Cerebellar cortex (tissue), 1 donor: ENCODE data around the gene NPAS2.

Source experiments
- DNase-seq: peaks from one replicate; pipeline ENCODE4 v3.0.0-alpha.2; 2015; ENCODE audit warnings: low spot score

NPAS2 gene

GRCh38 chr2:100853909-100854810 is 34.2 kb downstream of the NPAS2 start:
- DNase-seq: no peak

GRCh38 chr2:100855084-100855483 is 35.1 kb downstream of the NPAS2 start:
- DNase-seq: no peak

DNA sequence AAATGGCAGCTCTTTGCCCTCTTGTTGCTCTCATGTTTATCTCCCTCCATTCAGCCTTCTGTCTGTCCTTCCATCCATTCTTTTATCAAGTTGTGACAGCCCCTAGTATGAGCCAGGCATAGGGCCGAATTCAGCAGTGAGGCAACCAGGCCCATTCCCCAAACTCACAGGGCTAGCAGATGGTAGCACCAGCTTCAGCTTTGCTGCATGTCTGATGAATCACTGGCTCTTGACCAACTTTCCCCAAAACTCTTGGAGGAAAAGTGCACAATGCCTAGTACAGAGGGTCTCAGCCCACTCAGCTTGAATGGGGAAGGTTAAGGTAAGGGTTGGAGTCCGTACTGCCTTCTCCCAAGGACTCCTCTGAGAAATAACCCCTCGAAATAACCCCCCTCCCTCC is 35.7 kb downstream of the NPAS2 start:
- DNase-seq: no peak

GRCh38 chr2:100856732-100857131 is 36.8 kb downstream of the NPAS2 start:
- DNase-seq: no peak

- no peak for DNase-seq
Observed at GRCh38 chr2:100857341-100857740, 37.4 kb downstream of the NPAS2 start.

DNA sequence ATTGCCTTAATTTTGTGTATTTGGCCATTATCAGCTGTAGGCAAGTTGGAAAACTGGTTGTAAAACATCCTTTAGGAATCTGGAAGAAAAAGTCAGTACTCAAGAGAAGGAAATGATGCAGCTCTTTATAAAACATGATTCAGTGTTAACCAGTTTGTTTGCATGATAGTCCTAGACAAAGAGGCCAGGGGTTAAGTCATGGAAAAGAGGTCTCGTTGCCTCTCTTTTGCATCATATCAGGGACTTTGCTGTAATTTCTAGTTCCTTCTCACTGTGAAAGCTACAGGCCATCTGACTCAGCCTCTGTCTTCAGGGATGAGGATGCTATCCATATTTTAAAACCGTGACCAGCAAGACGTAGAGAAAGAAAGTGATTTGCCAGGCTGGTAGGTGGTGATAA is 38.0 kb downstream of the NPAS2 start:
- DNase-seq: no peak

GRCh38 chr2:100859902-100860301 is 40.0 kb downstream of the NPAS2 start:
- DNase-seq: no peak

DNA sequence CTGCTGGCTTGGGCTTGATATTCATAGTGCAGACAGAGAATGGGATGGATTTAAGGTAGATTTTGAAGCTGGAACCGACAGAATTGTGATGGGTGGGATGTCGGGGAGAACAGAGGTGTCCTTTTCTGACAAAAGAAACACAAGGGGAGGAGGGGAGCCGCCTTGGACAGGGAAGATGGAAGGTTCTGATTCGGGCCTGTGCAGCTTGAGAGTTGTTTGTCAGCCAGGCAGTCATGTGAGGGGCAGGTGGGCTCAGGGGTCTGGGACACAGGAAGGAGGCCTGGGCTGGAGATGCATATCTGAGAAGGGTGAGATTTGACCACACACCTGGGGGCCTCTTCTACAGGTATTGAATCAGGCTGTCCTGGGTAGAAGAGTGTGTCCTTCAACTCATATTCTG is 41.4 kb downstream of the NPAS2 start:
- DNase-seq: no peak

GRCh38 chr2:100862081-100862480 is 42.1 kb downstream of the NPAS2 start:
- DNase-seq: no peak

- no peak for DNase-seq
Observed at GRCh38 chr2:100865816-100866460, 46.0 kb downstream of the NPAS2 start.

DNA sequence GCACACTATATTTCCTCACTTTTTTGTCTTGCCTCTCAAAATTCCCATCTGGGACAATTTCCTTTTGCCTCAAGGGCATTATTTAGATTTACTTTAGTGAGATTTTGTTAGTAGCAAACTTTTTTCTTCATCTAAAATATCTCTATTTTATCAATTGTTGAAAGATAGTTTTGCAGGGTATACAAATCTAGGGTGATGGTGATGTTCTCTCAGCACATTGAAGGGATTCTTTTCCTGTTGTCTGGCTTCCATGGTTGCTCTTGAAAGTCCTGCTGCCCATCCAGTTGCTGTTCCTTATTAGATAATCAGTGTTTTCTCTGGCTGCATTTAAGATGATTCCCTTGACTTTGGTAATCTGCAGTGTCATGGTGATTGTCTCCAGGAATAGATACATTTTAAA is 48.1 kb downstream of the NPAS2 start:
- DNase-seq: no peak

GRCh38 chr2:100869120-100869519 is 49.2 kb downstream of the NPAS2 start:
- DNase-seq: no peak

DNA sequence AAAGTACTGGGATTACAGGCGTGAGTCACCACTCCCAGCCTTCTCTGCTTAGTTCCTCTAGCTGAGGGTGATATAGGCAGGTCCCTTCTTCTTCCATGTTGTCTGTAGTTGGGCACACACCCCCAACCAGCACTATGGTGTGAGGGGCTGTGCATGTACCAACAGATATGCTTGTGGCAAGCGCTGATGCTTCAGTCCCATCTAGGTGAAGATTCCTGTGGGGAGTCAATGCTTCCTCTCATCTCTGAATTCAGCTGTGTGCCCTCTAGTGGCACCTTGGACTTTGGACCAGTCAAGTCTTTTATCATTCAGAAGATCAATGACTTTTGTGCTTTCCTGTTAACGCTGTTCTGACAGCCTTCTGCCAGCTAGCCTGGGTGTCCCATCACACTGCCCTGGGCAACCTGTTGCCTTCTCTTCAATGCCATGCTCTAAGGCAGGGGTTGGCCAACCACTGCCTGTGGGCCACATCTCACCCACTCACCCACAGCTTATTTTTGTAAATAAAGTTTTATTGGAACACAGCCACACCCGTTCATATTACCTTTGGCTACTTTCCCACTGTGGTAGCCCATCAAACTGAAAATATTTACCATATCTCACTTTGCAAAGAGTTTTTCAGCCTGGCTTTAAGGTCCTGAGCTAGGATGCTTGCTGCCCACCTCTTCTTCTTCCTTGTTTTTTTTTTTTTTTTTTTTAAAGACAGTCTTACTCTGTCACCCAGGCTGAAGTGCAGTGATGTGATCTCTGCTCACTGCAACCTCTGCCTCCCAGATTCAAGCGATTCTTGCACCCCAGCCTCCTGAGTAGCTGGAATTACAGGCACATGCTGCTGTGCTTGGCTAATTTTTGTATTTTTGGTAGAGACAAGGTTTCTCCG is 51.0 kb downstream of the NPAS2 start:
- no peak for DNase-seq

DNA sequence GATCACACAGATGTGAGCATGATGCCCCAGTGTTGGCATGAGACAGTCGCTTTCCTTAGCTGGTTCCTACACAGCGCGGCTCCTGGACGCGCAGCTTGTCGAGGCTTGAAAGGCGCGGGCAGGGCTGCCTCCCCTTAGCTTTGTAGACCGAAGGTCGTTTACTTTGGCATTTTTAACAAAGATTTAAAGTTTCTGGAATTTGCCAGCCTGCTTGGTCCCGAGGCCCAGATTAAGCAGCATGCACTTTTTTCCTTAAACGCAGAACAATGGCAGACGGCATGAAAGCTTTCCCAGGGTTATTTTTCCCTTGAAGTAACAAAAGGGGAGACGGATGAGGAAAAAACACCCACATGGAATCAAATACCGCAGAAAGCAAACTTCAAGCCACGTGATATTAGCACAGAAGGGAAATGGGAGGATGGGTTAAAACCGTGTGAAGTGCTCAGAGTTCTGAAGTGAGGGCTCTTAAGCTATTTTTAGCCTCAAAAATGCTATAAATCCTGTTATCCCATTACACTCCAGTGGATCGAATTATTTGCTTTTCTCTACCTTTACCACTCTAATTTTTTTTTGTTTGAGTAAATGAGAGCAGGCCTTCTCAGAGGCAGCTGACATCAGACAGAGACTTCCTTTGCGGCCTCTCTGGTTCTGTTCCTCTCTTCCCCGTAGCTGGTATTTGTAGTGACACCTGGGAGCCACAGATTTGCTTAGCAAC is 55.7 kb downstream of the NPAS2 start:
- DNase-seq: no peak

DNA sequence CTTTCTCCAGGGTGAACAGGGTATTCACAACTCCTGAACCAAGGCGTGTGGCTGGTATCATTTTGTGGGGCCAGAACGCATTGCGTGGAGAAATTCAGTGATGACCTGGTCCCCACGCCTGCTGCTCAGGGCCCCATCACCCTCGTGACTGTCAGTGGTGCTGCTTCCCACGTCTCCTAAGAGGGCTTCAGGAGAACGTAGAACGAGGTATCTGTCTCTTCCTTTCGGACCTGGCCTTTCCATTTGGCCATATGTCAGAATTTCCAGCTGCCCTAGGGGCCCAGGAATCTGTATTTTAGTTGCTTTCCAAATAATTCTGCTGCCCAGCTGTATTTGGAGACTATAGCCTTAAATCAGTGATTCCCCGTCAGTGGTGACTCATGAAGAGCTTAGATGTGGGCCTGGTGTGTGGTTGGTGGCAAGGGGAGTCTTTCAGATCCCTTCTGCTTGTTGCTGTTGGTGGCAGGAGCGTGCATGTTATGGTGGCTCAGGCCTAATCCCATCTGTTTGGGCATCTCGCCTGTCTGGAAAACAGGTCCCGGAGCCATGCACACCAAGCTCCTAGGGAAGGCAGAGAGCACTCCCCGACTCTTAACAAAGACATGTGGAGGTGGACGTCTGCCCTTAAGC is 56.4 kb downstream of the NPAS2 start:
- no peak for DNase-seq

DNA sequence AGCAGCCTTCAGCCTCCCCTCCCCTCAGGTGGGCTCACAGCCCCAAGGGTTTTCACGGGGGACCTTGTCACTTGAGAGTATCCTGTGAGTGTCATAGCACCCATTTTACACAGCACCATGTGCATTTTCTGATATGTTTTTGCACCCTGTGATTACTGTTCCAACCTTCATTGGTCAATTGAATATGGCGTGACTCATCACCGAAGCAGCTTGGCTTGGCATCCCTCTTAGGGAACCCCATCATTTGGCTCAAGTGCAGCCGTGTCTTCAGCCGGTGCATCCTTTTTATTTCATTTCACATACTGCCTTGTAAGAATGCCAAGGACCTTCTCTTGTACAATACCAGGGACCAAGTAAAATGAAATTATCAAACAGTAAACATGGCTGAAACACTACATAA is 57.6 kb downstream of the NPAS2 start:
- peak; percentile 12 for DNase-seq

GRCh38 chr2:100878000-100878791 is 58.3 kb downstream of the NPAS2 start:
- peak; percentile 21 for DNase-seq

DNA sequence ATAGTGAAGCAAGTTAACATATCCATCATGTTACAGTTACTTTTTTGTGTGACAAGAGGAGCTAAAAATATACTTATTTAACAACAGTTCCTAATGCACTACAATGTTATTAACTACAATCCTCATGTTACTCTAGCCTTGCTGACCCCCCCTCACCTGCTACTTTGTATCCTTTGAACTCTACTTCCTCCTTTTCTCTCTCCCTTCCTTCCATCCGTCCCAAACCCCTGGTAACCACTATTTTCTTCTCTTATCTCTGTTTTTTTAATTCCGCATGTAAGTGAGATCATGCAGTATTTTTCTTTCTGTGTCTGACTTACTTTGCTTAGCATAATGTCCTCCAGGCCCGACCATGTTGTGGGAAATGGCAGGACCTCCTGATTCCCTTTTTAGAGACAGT is 59.4 kb downstream of the NPAS2 start:
- DNase-seq: no peak

GRCh38 chr2:100880036-100880435 is 60.1 kb downstream of the NPAS2 start:
- no peak for DNase-seq

- no peak for DNase-seq
Observed at GRCh38 chr2:100880730-100881129, 60.8 kb downstream of the NPAS2 start.
